OCI-LY7 (cell line): ENCODE measurements around the gene SFXN5. TPM values are rescaled to one million over a fixed set of nuclear protein-coding genes. Genes with fewer than 3 reads are reported as not detected.

Source experiments
- BruUV-seq: library from RNA; stranded (reverse); fragments of 400-500 nt; replicated peaks from 2 replicates; lab custom pipeline; 2021; lab: Mats Ljungman, UMichigan
- CTCF ChIA-PET: fragments of 300-600 bp; sonication (Branson Sonifier 250); formaldehyde crosslinking; loops from one replicate; lab custom pipeline; 2022; ENCODE audit warnings: antibody characterized with exemption; ENCODE audit not compliant: unreplicated experiment; lab: Charles Lee
- POLR2A ChIA-PET: fragments of 300-600 bp; sonication (Branson Sonifier 250); formaldehyde crosslinking; loops from one replicate; lab custom pipeline; 2022; ENCODE audit warnings: antibody characterized with exemption; lab: Charles Lee
- DNase-seq: peaks from one replicate; pipeline ENCODE4 v3.0.0-alpha.2; 2015; ENCODE audit warnings: low spot score
- H2AFZ ChIP-seq: fragments of 200-600 bp; sonication (generic), shearing (Covaris generic); 2 replicates; pipeline ENCODE4 v1.6.1; 2014; ENCODE audit warnings: mild to moderate bottlenecking, antibody characterized with exemption, low read length, moderate library complexity
- H3K27ac ChIP-seq: fragments of 200-600 bp; sonication (generic); 2 replicates; pipeline ENCODE4 v1.5.1; 2014; ENCODE audit warnings: mixed run types, low read depth, mild to moderate bottlenecking, moderate library complexity, low read length, inconsistent platforms; ENCODE audit not compliant: poor library complexity, severe bottlenecking
- H3K36me3 ChIP-seq: fragments of 200-600 bp; sonication (generic); 2 replicates; pipeline ENCODE4 v1.6.1; 2014; ENCODE audit warnings: mild to moderate bottlenecking, antibody characterized with exemption, low read length, moderate library complexity, mixed read lengths; ENCODE audit not compliant: insufficient read depth
- H3K4me1 ChIP-seq: fragments of 200-600 bp; sonication (generic); 2 replicates; pipeline ENCODE4 v1.5.1; 2014; ENCODE audit warnings: mild to moderate bottlenecking, low read length; ENCODE audit not compliant: insufficient read depth, poor library complexity, severe bottlenecking
- H3K4me2 ChIP-seq: fragments of 200-600 bp; sonication (generic); 2 replicates; pipeline ENCODE4 v1.6.1; 2014; ENCODE audit warnings: mild to moderate bottlenecking, low read length
- H3K4me3 ChIP-seq: fragments of 200-600 bp; sonication (generic); 2 replicates; pipeline ENCODE4 v1.5.1; 2014; ENCODE audit warnings: mild to moderate bottlenecking, low read depth, low read length; ENCODE audit not compliant: poor library complexity, severe bottlenecking
- H3K79me2 ChIP-seq: fragments of 200-600 bp; sonication (generic); 2 replicates; pipeline ENCODE4 v1.6.1; 2016; ENCODE audit warnings: low read depth, mild to moderate bottlenecking, low read length, moderate library complexity, mixed read lengths; ENCODE audit not compliant: insufficient read depth
- H3K9me2 ChIP-seq: fragments of 200-600 bp; sonication (generic); 2 replicates; pipeline ENCODE4 v1.6.1; 2016; ENCODE audit warnings: mild to moderate bottlenecking, low read length, mixed read lengths; ENCODE audit not compliant: insufficient read depth
- H3K9me3 ChIP-seq: fragments of 200-600 bp; sonication (generic); 2 replicates; pipeline ENCODE4 v1.6.1; 2014; ENCODE audit warnings: mild to moderate bottlenecking, mixed run types, low read length, mixed read lengths
- H4K20me1 ChIP-seq: fragments of 200-600 bp; sonication (generic); 2 replicates; pipeline ENCODE4 v1.6.1; 2014; ENCODE audit warnings: mild to moderate bottlenecking, antibody characterized with exemption, low read length, moderate library complexity, mixed read lengths; ENCODE audit not compliant: insufficient read depth
- CTCF ChIP-seq: fragments of 200-600 bp; sonication (generic); conservative IDR thresholded peaks from 2 replicates; pipeline ENCODE4 v1.5.1; 2014; ENCODE audit warnings: mild to moderate bottlenecking, antibody characterized with exemption, low read length, moderate library complexity, mixed read lengths
- EZH2phosphoT487 ChIP-seq: fragments of 200-600 bp; sonication (generic); IDR thresholded peaks from 2 replicates; pipeline ENCODE4 v1.6.1; 2018; ENCODE audit warnings: low read depth, borderline replicate concordance, mild to moderate bottlenecking, mixed run types, antibody characterized with exemption, low read length, moderate library complexity, mixed read lengths
- intact Hi-C: fragments of 100-400 bp; cut with micrococcal nuclease; formaldehyde crosslinking; loops from one replicate; pipeline ENCODE4 v1.10.0; 2022; ENCODE audit not compliant: unreplicated experiment
- total RNA-seq, 2 experiments: library from RNA; depleted of rRNA in 1 of 2; stranded (reverse); fragments of >200 nt in 1 of 2; shearing (Covaris generic) in 1 of 2; gene quantifications; 2 replicates each; pipeline ENCODE4 v1.2.3, GENCODE V29; 2014 to 2022

SFXN5 gene
- total RNA-seq, 2 experiments from 2014 or later = 4.5 to 10.5 TPM

- TF ChIP-seq CTCF (no peak), EZH2phosphoT487 (no peak)
- Histone ChIP-seq H4K20me1 (no peaks in the 10 kb centered on the region), H3K4me1 (no peaks in the 10 kb centered on the region), H2AFZ (no peak overlapping the region), H3K79me2 (no peaks in the 10 kb centered on the region), H3K9me2 (no peaks in the 10 kb centered on the region), H3K36me3 (no peaks in the 10 kb centered on the region), H3K4me3 (no peak overlapping the region), H3K9me3 (no peaks in the 10 kb centered on the region), H3K27ac (no peak overlapping the region), H3K4me2 (no peak overlapping the region)
- intact Hi-C loops = no loop called here
- BruUV-seq = no TSS peak
- ChIA-PET CTCF (interaction anchor here (1.0 kb wide), 1 partner anchor 185 kb away, joined by 4 read pairs; no protein-coding TSS in a partner anchor), POLR2A (no interaction called here)
- DNase-seq = no peak
These were observed 79.4 kb downstream of the SFXN5 start for GRCh38 chr2:72991980-72992733.

- no peak overlapping the region for H3K27ac ChIP-seq
- no peaks in the 10 kb centered on the region for H3K9me2 ChIP-seq
- POLR2A ChIA-PET = interaction anchor here (0.6 kb wide), 1 partner anchor 293 kb away, joined by 3 read pairs; the partner anchor contains the start of gene FBXO41
- intact Hi-C loops = no loop called here
- no TSS peak for BruUV-seq
- H3K9me3 ChIP-seq = no peaks in the 10 kb centered on the region
- CTCF ChIA-PET = no interaction called here
- no peaks in the 10 kb centered on the region for H3K36me3 ChIP-seq
- H3K4me2 ChIP-seq = no peak overlapping the region
- H2AFZ ChIP-seq = no peak overlapping the region
- no peak for TF ChIP-seq EZH2phosphoT487
- TF ChIP-seq CTCF = no peak
- H3K4me1 ChIP-seq = no peaks in the 10 kb centered on the region
- H3K79me2 ChIP-seq = no peaks in the 10 kb centered on the region
- no peak overlapping the region for H3K4me3 ChIP-seq
- H4K20me1 ChIP-seq = no peaks in the 10 kb centered on the region
- no peak for DNase-seq
These were observed 80.1 kb downstream of the SFXN5 start for GRCh38 chr2:72991439-72991725.

- no peak overlapping the region for H3K4me3 ChIP-seq
- H3K9me2 ChIP-seq = no peaks in the 10 kb centered on the region
- H3K36me3 ChIP-seq = no peaks in the 10 kb centered on the region
- H4K20me1 ChIP-seq = no peaks in the 10 kb centered on the region
- ChIA-PET CTCF (no interaction called here), POLR2A (interaction anchor here (0.6 kb wide), 1 partner anchor 294 kb away, joined by 3 read pairs; the partner anchor contains the start of gene FBXO41)
- no peak overlapping the region for H2AFZ ChIP-seq
- no peaks in the 10 kb centered on the region for H3K4me1 ChIP-seq
- intact Hi-C loops = no loop called here
- no peaks in the 10 kb centered on the region for H3K9me3 ChIP-seq
- no peak overlapping the region for H3K27ac ChIP-seq
- BruUV-seq = no TSS peak
- no peaks in the 10 kb centered on the region for H3K79me2 ChIP-seq
- no peak for DNase-seq
- H3K4me2 ChIP-seq = no peak overlapping the region
- TF ChIP-seq EZH2phosphoT487 = no peak
These were observed 80.6 kb downstream of the SFXN5 start for GRCh38 chr2:72990695-72991438.
